ENCODE measurements around the gene ESAM.

The ESAM gene, protein sequence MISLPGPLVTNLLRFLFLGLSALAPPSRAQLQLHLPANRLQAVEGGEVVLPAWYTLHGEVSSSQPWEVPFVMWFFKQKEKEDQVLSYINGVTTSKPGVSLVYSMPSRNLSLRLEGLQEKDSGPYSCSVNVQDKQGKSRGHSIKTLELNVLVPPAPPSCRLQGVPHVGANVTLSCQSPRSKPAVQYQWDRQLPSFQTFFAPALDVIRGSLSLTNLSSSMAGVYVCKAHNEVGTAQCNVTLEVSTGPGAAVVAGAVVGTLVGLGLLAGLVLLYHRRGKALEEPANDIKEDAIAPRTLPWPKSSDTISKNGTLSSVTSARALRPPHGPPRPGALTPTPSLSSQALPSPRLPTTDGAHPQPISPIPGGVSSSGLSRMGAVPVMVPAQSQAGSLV

DNA sequence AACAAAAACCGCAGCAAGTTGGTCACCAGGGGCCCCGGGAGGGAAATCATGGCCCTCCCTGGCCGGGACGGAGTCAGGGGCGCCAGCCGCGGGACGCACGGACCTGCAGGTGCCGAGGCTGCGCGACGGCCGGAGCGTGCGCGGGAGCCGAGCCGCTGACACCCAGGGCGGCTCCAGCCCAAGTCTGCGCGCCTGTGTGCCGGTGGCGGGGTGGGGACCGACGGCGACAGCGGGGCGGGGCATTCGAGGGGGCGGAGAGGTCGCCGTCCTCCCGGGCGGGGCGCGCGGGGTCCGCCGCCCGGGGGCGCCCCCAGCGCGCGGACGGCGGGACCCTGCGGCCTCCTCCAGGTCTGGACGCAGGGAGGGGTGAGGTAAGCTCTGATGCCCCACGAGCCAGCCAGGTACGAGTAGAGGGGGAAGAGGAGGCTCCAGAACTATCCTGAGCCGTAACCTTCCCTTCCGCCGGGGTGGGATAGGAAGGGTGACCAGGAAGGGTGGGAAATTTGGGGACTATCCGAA, at the start of gene ESAM:
TSS of gene ESAM (minus strand) at position 186 of the 519 bp plus-strand sequence. CDS start at position 50, 136 bp downstream.
- H3K27ac ChIP-seq = peak within 1 kb of the TSS in 4 of 11 experiments; percentile 16 to 78 (median 51); a peak in 4 of 22 replicates
- peaks cover 0 to 42% (median 0%) of the 10 kb centered on the region in 11 experiments; a peak in 9 of 22 replicates for H3K27me3 ChIP-seq
- H3K9ac ChIP-seq = peak within 1 kb of the TSS; percentile 43 to 80 (median 67)
- peaks cover 0 to 41% (median 28%) of the 10 kb centered on the region in 11 experiments; a peak in 18 of 22 replicates for H4K20me1 ChIP-seq
- peak within 1 kb of the TSS; percentile 63 to 77 (median 68) for H3K4me3 ChIP-seq
- peaks cover 0 to 9% (median 0%) of the 10 kb centered on the region in 11 experiments; a peak in 1 of 22 replicates for H3K9me3 ChIP-seq (replicated peaks in 1 of 11)
- peaks cover 5 to 32% (median 22%) of the 10 kb centered on the region in 11 experiments for H3K36me3 ChIP-seq
- peaks cover 42 to 59% (median 54%) of the 10 kb centered on the region in 10 experiments for H3K4me1 ChIP-seq
- TF ChIP-seq Cebpa-rat (IDR thresholded peaks at IDR 0.05) = no peak
- H3K4me2 ChIP-seq = peak within 1 kb of the TSS; percentile 96 to 100 (median 100)

DNA sequence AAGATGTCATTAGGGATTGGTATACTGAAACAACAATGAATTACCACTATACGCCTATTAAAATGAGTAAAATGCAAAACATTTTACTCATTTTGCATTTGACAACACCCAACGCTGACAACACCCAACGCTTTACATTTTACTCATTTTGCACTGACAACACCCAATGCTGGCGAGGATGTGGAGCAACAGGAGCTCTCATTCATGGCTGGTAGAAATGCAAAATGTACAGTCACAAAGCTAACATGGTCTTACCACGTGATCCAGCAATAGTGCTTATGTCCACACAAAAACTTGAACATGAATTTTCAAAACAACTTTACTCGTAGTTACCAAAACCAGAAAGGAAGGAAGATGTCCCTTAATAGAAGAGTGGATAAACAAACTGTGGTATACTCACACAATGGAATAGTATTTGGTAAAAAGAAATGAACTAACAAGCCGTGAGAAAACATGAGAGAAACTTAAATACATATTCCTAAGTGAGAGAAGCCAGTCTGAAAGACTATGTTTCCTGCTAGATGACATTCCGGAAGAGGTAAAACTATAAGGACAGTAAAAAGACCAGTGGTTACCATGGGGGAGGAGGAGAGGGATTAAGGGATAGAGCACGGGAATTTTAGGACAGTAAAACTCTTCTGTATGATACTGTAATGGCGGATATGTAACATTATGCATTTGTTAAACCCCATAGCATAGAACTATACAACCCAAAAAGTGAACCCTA, 49.5 kb upstream of the ESAM start:
- Histone ChIP-seq H3K4me2 (no peak overlapping the region), H3K4me1 (peaks cover 0 to 7% (median 0%) of the 10 kb centered on the region in 10 experiments; a peak in 4 of 20 replicates), H4K20me1 (no peaks in the 10 kb centered on the region), H3K9me3 (replicated peaks in 1 of 11) (no peaks in the 10 kb centered on the region), H3K4me3 (no peak overlapping the region), H3K9ac (no peak overlapping the region), H3K27me3 (no peaks in the 10 kb centered on the region), H3K27ac (no peak overlapping the region), H3K36me3 (no peaks in the 10 kb centered on the region)
- TF ChIP-seq Cebpa-rat (IDR thresholded peaks at IDR 0.05) = no peak

DNA sequence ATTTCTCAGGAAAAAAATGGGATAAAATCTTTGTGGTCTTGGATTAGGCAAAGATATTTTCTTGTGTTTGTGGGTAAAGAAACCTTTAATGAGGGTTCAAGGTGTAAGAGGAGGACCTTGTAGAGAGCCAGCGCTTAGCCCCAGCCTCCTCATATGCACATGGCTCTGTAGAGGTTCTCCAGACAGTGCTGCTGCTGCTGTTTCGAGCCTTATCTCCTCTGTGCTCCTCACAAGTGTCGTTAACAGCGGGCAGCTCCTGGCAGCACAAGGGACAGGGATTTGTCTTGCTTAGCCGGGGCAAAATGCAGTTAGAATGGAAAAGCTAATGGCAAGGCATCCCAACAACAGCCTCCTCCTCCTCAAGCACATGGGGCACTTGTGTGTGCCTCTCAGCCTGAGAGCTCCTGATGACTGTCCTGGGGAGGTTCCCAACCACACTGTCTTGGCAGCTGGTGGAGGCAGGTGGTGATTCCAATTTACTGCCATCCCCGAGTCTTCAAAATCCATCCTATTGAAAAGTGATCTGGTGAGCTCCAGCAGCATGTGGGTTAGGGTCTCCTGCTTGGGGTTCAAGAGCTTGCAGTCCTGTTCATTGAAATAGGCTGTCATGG, 45.7 kb upstream of the ESAM start:
- Histone ChIP-seq H3K27ac (no peak overlapping the region), H3K4me1 (peaks cover 0 to under 1% (median 0%) of the 10 kb centered on the region in 10 experiments; a peak in 2 of 20 replicates), H3K27me3 (no peaks in the 10 kb centered on the region), H3K4me3 (no peak overlapping the region), H3K9me3 (replicated peaks in 1 of 11) (no peaks in the 10 kb centered on the region), H3K36me3 (no peaks in the 10 kb centered on the region; a peak in 1 of 22 replicates), H4K20me1 (no peaks in the 10 kb centered on the region), H3K9ac (no peak overlapping the region), H3K4me2 (no peak overlapping the region)
- no peak for TF ChIP-seq Cebpa-rat (IDR thresholded peaks at IDR 0.05)

DNA sequence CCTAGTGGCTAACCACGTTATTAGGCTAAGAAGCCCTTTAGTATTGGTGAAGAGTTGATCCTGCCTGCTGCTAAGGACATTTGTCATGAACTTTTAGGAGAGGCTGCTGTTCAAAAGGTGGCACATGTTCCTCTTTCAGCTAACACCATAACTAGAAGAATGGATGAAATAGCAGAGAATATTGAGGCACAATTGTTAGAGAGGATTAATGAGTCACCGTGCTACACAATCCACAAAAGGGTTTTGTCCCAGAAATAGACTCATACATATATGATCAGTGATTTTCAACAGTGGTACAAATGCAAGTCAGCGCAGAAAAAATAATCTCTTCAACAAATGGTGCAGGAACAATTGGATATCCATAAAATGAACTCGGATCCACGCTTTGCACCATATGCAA, 45.1 kb upstream of the ESAM start:
- TF ChIP-seq Cebpa-rat (IDR thresholded peaks at IDR 0.05) = no peak
- H3K36me3 ChIP-seq = no peaks in the 10 kb centered on the region; a peak in 1 of 22 replicates
- H3K27me3 ChIP-seq = no peaks in the 10 kb centered on the region
- H3K9ac ChIP-seq = no peak overlapping the region
- H3K27ac ChIP-seq = no peak overlapping the region
- no peak overlapping the region for H3K4me2 ChIP-seq
- H3K9me3 ChIP-seq (replicated peaks in 1 of 11) = no peaks in the 10 kb centered on the region
- no peak overlapping the region for H3K4me3 ChIP-seq
- H3K4me1 ChIP-seq = no peaks in the 10 kb centered on the region
- no peaks in the 10 kb centered on the region for H4K20me1 ChIP-seq

DNA sequence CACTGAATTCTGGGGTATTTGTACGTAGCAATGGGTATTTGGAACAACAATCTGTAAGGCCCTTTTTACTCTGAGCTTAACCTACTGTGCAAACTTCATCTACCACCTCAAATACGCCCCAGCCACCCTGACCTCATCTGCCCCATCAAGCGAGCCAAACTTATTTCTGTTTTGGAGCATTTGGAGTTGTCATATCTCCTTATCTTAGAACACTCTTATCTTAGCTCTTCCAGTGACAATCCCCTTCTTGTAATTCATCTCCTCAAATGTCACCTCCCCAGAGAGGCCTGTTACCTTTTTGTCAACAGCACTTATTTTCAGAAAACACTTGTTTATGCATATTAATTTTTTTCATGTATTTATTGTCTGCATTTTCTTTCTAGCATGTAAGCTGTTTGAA, 42.8 kb upstream of the ESAM start:
- Histone ChIP-seq H3K4me2 (no peak overlapping the region), H4K20me1 (peaks cover 0 to 1% (median 0%) of the 10 kb centered on the region in 11 experiments; a peak in 2 of 22 replicates), H3K9me3 (replicated peaks in 1 of 11) (no peaks in the 10 kb centered on the region), H3K36me3 (no peaks in the 10 kb centered on the region; a peak in 1 of 22 replicates), H3K4me1 (peaks cover 9 to 15% (median 10%) of the 10 kb centered on the region in 10 experiments), H3K27me3 (no peaks in the 10 kb centered on the region), H3K27ac (no peak overlapping the region), H3K4me3 (no peak overlapping the region), H3K9ac (no peak overlapping the region)
- no peak for TF ChIP-seq Cebpa-rat (IDR thresholded peaks at IDR 0.05)

DNA sequence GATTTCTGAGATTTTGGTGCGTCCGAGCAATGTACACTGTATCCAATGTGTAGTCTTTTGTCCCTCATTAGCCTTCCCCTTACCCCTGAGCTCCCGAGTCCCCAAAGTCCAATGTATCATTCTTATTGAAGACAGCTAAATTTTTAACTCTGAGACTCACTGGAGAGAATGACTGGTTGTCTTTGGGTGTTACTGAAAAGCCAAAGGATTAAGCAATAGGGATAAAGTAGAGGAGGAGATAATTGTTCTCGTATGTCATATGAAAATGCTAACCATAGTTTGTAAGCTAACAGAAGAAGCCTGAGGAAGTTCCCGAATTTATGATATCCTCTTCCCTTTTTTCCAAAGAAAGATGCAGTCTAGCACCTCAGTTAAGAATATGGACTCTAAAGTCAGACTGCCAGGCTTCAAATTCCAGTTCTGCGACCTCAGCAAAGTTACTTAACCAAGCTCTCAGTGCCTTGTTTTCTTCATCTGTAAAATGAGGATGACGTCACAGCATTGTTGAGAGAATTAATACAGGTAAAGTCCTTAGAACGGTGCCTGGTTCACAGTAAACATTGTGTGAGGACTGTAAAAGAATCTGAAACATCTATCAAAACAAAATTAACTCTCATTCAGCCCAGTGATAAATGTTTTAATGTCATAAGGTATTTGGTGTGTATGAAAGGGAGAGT, 39.7 kb upstream of the ESAM start:
- H3K27me3 ChIP-seq = no peaks in the 10 kb centered on the region
- peaks cover 29 to 37% (median 32%) of the 10 kb centered on the region in 10 experiments for H3K4me1 ChIP-seq
- no peaks in the 10 kb centered on the region for H3K9me3 ChIP-seq (replicated peaks in 1 of 11)
- no peak overlapping the region for H3K27ac ChIP-seq
- H3K4me3 ChIP-seq = no peak overlapping the region; a peak in 1 of 20 replicates
- H4K20me1 ChIP-seq = peaks cover 0 to 31% (median 28%) of the 10 kb centered on the region in 11 experiments; a peak in 21 of 22 replicates
- H3K36me3 ChIP-seq = no peaks in the 10 kb centered on the region; a peak in 1 of 22 replicates
- H3K9ac ChIP-seq = no peak overlapping the region; a peak in 1 of 22 replicates
- TF ChIP-seq Cebpa-rat (IDR thresholded peaks at IDR 0.05) = no peak
- H3K4me2 ChIP-seq = peak overlapping the region; percentile 63 to 98 (median 92); a peak in 19 of 22 replicates

DNA sequence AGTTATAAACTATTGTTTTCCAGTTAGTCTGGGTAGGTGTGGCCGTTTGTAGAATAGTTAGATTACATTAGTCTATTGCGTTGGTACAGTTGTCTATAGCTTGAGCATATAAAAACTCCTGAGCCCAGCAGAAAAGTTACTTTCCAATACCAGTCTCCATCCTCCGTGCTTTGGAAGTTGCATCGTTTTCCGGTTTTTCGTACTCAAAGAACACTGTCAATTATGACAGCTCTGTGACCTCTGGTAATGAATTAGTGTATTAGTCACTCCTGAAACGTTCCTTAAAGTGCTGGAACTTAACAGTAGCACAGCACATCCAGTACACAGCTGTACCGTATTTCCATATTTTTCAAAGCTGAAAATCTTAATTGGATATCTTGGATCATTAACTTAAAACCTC, 38.9 kb upstream of the ESAM start:
- Histone ChIP-seq H3K4me2 (peak overlapping the region; percentile 63 to 98 (median 92)), H3K9ac (peak overlapping the region; percentile 83 to 96 (median 90)), H3K27ac (peak overlapping the region; percentile 81 to 97 (median 95)), H3K9me3 (replicated peaks in 1 of 11) (no peaks in the 10 kb centered on the region), H3K4me3 (peak overlapping the region; percentile 69 to 97 (median 92)), H3K4me1 (peaks cover 29 to 41% (median 32%) of the 10 kb centered on the region in 10 experiments), H4K20me1 (peaks cover 0 to 39% (median 36%) of the 10 kb centered on the region in 11 experiments; a peak in 21 of 22 replicates), H3K27me3 (no peaks in the 10 kb centered on the region), H3K36me3 (no peaks in the 10 kb centered on the region; a peak in 1 of 22 replicates)
- TF ChIP-seq Cebpa-rat (IDR thresholded peaks at IDR 0.05) = no peak

All from BLaER1 treated with 17β-estradiol and CSF1 and Interleukin-3, amounts not matched to agents 10 nM and 100 nM (cell line).